HG03354 (cell line): ENCODE data around the gene DRC7.
A peak's percentile ranks its signal among the peaks of the same experiment; 100 is the strongest.

Experiments
- ATAC-seq: cut with Tn5 transposase; IDR thresholded peaks from one replicate; pipeline ENCODE4 v1.9.1; 2021; ENCODE audit warnings: mild to moderate bottlenecking; ENCODE audit not compliant: unreplicated experiment, poor library complexity, severe bottlenecking

DRC7 gene

GRCh38 chr16:57688487-57688986, 6.1 kb upstream of the DRC7 start:
- ATAC-seq, result no peak

- ATAC-seq, result no peak
Measured at GRCh38 chr16:57688987-57689761, 5.4 kb upstream of the DRC7 start.

- ATAC-seq, result peak; percentile 72
Measured at GRCh38 chr16:57689762-57690558, 4.6 kb upstream of the DRC7 start.

- no peak for ATAC-seq
Measured at GRCh38 chr16:57690782-57691471, 3.7 kb upstream of the DRC7 start.

GRCh38 chr16:57692636-57693035, 2.0 kb upstream of the DRC7 start:
- ATAC-seq, result no peak

GRCh38 chr16:57693550-57693949, 1.1 kb upstream of the DRC7 start:
- ATAC-seq, result no peak

- ATAC-seq, result no peak
Measured at GRCh38 chr16:57694231-57694724, 328 bp upstream of the DRC7 start.

GRCh38 chr16:57695680-57696069, 1.1 kb downstream of the DRC7 start:
- no peak for ATAC-seq

GRCh38 chr16:57696240-57696639, 1.6 kb downstream of the DRC7 start:
- no peak for ATAC-seq

- no peak for ATAC-seq
Measured at GRCh38 chr16:57697896-57698537, 3.4 kb downstream of the DRC7 start.

GRCh38 chr16:57698812-57699405, 4.3 kb downstream of the DRC7 start:
- no peak for ATAC-seq

GRCh38 chr16:57699481-57699880, 4.9 kb downstream of the DRC7 start:
- ATAC-seq, result no peak

GRCh38 chr16:57699899-57700298, 5.3 kb downstream of the DRC7 start:
- ATAC-seq, result no peak

GRCh38 chr16:57700781-57701551, 6.4 kb downstream of the DRC7 start:
- ATAC-seq, result no peak

GRCh38 chr16:57701759-57702371, 7.3 kb downstream of the DRC7 start:
- ATAC-seq, result no peak

GRCh38 chr16:57703416-57704010, 8.9 kb downstream of the DRC7 start:
- no peak for ATAC-seq

- no peak for ATAC-seq
Measured at GRCh38 chr16:57704011-57704904, 9.7 kb downstream of the DRC7 start.
